ENCODE results near the gene MEOX1.
"Not testable (repeated sequence)": the region's sequence is repeated elsewhere in the genome, so short reads cannot be mapped to it uniquely, and the experiment has no call there.

Gene MEOX1

GRCh38 chr17:43661699-43662412 is at the start of gene MEOX1:
TSS of gene MEOX1 (minus strand) at chr17:43661922. CDS start at chr17:43661534, 388 bp downstream.
- no peak for DNase-seq (ENCODE audit: low spot score)

DNA sequence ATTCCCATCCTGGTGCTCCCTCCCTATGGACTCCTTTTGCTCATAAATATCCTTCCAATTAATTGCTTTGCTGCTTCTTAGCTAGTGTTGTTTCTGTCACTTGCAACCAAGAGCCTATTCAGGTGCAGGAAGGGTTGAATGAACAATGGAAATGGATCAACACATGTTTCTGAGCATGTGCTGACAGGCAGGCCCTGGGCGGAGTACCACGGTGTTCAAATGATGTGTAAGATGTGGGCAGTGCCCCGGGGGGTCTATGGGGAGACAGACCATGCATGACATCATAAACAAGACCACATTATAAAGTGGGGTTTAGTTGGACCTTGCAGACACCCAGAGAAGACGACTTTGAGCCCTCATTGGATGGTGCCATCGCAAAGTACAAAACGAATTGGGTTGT is 48.4 kb upstream of the MEOX1 start:
- DNase-seq (ENCODE audit: low spot score) = no peak

GRCh38 chr17:43709210-43709609 is 47.5 kb upstream of the MEOX1 start:
- no peak for DNase-seq (ENCODE audit: low spot score)

GRCh38 chr17:43707184-43707583 is 45.5 kb upstream of the MEOX1 start:
- DNase-seq (ENCODE audit: low spot score) = no peak

- no peak for DNase-seq (ENCODE audit: low spot score)
Measured at GRCh38 chr17:43706235-43706634, 44.5 kb upstream of the MEOX1 start.

DNA sequence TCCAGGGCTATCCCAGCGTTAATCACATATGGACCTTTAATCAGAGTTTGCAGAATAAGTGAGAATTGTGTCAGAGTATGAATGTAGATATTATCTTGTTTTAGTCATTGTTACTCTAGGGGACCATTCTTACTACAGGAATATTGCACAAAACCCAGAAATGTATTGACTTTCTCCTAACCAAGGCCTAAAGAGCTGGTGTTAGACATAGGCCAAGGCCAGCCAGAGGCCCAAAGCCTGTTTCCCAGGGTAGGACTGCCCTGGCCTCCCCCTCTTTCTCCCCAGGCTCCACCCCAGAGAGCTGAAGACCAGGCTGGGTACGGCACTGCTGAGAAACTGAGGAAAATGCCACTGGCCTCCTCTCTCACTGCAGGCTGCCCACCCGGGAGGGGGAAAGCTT is 41.9 kb upstream of the MEOX1 start:
- no peak for DNase-seq (ENCODE audit: low spot score)

GRCh38 chr17:43702637-43703036 is 40.9 kb upstream of the MEOX1 start:
- DNase-seq (ENCODE audit: low spot score) = peak; percentile 68

GRCh38 chr17:43701318-43701743 is 39.6 kb upstream of the MEOX1 start:
- no peak for DNase-seq (ENCODE audit: low spot score)

DNA sequence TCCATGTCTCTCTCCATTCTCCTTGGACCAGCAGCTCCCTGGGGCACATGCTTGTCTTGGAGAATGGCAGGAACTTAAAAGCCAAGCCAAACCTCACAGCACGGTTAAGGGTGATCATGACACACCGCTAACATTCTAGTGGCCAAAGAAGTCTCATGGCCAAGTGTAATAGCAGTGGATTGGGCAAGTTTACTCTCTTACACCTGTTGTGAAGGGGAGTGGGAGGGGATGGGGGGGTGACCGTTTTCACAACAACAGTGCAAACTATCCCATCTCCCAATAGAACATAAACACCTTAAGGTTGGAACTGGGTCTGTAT is 37.7 kb upstream of the MEOX1 start:
- no peak for DNase-seq (ENCODE audit: low spot score)

DNA sequence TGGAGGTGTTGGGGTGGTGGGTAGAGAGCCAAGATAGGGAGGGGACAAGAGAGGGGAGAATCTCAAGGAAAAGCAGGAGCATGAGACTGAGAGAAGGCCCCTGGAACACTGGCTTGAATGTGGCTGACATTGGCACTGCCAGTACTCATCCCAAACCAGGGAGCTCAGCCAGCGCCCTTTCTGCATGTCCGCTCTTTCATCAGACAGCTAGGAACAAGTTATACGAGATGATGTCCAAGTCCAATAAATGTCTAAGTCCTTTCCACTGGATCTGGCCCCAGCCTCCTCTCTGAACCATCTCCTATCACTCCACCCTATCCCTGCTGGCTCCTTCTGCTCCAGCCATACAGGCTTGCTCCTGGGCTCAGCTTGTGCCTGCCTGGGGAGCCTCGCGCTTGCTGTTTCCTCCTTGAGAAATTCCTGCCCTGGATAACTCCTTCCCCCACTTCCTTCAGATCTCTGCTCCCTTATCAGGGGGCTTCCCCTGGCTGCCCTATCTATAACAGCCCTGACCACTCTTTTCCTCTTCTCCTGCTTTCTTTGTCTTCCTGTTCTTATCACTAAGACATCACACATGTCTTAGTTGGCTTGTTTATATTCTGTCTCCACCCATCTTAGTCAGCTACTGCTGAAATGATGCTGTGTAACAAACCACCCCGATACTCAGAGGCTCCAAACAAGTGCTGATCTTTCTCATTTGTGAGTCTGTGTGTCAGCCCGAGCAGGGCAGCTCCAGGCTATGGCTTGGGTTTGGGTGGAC is 37.1 kb upstream of the MEOX1 start:
- no peak for DNase-seq (ENCODE audit: low spot score)

- DNase-seq (ENCODE audit: low spot score) = no peak
Measured at GRCh38 chr17:43697937-43698336, 36.2 kb upstream of the MEOX1 start.

DNA sequence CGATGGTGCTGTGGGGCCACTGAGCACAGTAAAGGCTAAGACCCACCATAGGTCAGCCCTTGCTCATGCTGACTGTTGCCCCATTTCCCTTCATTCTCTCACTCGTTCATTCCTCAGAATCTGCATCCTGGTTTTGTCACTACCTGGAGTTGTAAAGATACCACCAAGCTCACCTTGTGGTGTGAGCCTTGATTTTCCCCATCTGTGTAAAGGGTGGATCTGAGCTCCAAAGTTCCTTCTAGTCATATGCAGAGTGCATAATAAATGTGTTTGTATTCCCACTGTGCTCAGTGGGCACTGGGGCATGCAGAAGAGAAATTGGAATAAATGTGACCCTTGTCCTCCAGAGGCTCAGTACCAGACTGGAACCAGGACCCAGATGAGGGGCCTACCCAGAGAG is 35.2 kb upstream of the MEOX1 start:
- no peak for DNase-seq (ENCODE audit: low spot score)

DNA sequence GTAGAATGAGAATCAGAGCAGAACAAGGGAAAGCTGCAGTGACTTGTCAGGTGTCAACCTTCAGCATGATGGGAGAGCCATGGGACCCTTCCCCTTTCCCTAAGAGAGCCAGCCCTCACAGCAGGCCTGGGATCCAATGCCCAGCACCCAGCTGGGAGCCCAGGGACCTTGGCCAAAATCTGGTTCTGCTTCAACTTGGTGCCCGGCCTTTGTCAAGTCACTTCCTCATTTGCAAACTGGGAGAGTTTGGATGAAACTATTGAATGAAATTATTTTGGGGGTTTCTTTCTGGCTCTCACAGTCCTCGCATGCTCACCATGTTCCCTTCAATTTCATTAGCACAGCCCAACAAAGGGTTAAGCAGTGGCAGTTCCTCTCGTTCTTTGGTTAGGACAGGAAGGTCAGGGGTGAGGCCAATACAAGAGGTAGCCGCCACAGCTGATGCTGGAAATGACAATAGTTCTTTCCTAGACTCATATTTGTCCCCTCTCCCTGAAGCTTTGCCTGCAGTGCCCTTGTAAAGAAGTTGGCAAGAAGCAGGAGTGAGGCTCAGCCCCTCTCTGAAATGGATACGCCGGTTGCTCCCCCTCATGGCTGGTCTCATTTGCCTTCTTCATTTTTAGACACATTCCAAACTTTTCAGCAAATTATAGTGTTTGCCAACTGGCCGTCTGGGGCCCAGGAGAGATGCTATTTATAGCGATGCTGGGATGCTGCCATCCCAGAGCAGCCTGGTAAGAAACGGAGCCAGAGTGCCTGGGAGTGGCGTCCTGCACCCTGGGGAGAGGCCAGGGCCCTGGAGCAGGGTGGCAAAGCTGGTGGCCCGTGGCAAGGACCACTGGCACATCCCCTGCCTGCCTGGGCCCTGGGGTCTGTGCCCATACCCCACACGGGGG is 34.5 kb upstream of the MEOX1 start:
- no peak for DNase-seq (ENCODE audit: low spot score)

- peak; percentile 82 for DNase-seq (ENCODE audit: low spot score)
Measured at GRCh38 chr17:43694081-43694870, 32.6 kb upstream of the MEOX1 start.

DNA sequence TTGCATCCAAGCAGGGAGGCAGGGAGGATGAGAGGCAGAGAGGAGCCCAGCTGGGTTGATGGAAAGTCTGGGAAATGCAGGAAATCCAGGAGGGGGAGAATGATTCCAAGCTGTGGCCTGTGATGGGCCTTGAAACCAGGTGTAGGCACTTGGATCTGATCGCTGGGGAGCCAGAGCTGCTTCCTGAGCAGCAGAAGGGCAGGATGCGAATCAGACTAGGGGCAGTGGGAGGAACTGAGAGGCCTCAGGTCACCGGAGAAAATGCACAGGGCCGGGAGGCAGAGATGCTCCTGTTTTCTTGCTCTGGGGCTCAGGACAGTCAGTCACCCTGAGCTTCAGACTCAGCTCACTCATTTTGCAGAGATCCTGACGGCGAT is 29.6 kb upstream of the MEOX1 start:
- no peak for DNase-seq (ENCODE audit: low spot score)

DNA sequence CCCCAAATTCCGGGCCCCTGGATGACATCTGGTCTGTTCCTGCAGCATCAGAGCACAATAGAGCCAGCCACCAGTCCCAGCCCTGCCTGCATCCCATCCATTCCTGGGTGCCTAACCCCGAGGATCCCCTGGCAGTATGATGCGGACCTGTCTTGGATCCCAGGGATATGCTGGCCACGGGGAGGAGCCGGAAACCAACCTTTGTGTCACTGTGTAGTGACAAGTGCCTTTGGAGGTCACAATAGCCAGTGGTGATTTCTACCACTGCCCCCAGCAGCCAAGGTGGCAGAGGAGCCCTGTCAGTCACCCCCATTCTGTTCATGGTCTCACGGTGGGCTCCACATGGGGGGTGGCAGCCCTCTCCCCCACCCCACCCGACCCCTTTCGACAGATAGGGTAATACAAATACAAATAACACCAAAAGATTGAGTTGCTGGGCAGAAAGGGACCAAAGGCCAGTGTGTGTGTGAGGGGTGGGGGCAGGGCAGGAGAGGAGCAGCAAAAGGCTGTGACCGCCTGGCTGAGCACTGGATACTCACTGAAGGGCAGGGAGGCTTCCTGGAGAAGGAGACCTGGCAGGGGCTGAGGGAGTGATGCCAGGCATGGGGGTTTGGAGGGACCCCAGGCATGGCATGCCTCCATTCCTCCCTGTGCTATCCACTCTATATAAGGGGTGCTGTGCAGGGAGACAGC is 29.0 kb upstream of the MEOX1 start:
- DNase-seq (ENCODE audit: low spot score) = no peak

GRCh38 chr17:43689814-43690213 is 28.1 kb upstream of the MEOX1 start:
- no peak for DNase-seq (ENCODE audit: low spot score)

DNA sequence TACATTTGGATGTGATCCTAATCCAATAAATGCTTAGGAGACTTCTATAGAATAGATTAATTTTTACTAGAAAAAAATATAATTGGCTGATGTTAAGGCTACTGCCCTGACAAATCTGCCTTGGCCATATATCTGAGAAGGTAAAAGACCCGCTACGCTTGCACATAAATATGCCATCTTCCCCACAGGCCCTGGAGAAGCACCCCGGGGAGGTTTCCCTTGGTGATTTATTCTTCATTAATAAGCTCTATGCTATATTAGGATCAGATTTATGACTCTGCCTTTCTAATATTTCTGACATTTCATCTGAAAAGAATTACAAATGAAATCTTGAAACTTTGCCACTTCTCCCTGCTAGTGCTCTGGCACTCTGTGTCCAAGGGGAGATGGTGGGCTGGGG is 27.4 kb upstream of the MEOX1 start:
- DNase-seq (ENCODE audit: low spot score) = no peak

GRCh38 chr17:43686957-43687356 is 25.2 kb upstream of the MEOX1 start:
- not testable (repeated sequence) for DNase-seq (ENCODE audit: low spot score)

DNA sequence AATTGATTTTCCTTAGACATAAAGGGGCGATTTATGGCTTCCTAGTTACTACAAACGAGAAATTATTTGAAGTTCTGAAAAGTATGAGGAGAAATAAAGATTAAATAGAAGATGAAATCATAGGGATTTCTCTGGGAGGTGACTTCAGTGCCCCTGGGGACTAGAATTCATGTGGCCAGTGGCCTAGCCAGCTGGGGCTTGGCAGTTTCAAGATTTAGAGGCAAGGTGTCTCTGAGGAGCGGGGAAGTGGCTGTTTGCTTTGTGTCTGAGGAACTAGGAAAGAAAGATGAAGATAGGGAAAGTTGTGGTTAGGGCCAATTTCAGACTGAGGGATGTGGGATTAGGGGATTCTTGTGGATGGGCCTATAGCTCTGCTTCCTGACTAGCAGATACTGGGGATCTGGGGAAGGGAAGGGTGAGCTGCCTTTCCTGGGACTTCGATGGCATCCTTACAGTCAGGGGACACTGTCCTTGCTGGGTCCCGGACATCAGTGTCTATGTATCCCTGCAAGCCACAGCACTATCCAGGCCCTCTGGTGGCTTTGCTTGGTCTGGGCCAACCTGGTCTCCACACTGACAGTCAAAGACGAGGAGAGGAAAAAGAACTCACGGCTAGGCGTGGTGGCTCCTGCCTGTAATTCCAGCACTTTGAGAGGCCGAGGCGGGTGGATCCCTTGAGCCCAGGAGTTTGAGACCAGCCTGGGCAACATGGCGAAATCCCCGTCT is 22.4 kb upstream of the MEOX1 start:
- peak; percentile 34 for DNase-seq (ENCODE audit: low spot score)

GRCh38 chr17:43680461-43680860 is 18.7 kb upstream of the MEOX1 start:
- DNase-seq (ENCODE audit: low spot score) = no peak

Measured in HuH-7 (cell line).